Measurements from ENCODE around the gene ADD2.
"Not testable (repeated sequence)": the region's sequence is repeated elsewhere in the genome, so short reads cannot be mapped to it uniquely, and the experiment has no call there.

The ADD2 gene

GRCh38 chr2:70674636-70675430 lies 93.2 kb downstream of the ADD2 start:
- DNase-seq (ENCODE audit: low read depth in 2 of 2) = no peak

GRCh38 chr2:70673041-70673647 lies 94.9 kb downstream of the ADD2 start:
- no peak for DNase-seq (ENCODE audit: low read depth in 2 of 2)

GRCh38 chr2:70671092-70671675 lies 96.8 kb downstream of the ADD2 start:
- no peak for DNase-seq (ENCODE audit: low read depth in 2 of 2)

- no peak for DNase-seq (ENCODE audit: low read depth in 2 of 2)
Measured at GRCh38 chr2:70670626-70671025, 97.4 kb downstream of the ADD2 start.

GRCh38 chr2:70670202-70670601 lies 97.8 kb downstream of the ADD2 start:
- no peak for DNase-seq (ENCODE audit: low read depth in 2 of 2)

- DNase-seq (ENCODE audit: low read depth in 2 of 2) = no peak
Measured at GRCh38 chr2:70668911-70669310, 99.1 kb downstream of the ADD2 start.

GRCh38 chr2:70668432-70668831 lies 99.6 kb downstream of the ADD2 start:
- DNase-seq (ENCODE audit: low read depth in 2 of 2) = no peak

GRCh38 chr2:70664525-70664924 lies 103.5 kb downstream of the ADD2 start:
- DNase-seq (ENCODE audit: low read depth in 2 of 2) = no peak

GRCh38 chr2:70663411-70663810 lies 104.6 kb downstream of the ADD2 start:
- DNase-seq (ENCODE audit: low read depth in 2 of 2) = no peak

GRCh38 chr2:70659551-70659950 lies 108.4 kb downstream of the ADD2 start:
- no peak for DNase-seq (ENCODE audit: low read depth in 2 of 2)

- DNase-seq (ENCODE audit: low read depth in 2 of 2) = no peak
Measured at GRCh38 chr2:70658476-70658875, 109.5 kb downstream of the ADD2 start.

GRCh38 chr2:70657246-70657645 lies 110.8 kb downstream of the ADD2 start:
- no peak for DNase-seq (ENCODE audit: low read depth in 2 of 2)

GRCh38 chr2:70656421-70657010 lies 111.5 kb downstream of the ADD2 start:
- DNase-seq (ENCODE audit: low read depth in 2 of 2) = peak; percentile 3 to 21

- DNase-seq (ENCODE audit: low read depth in 2 of 2) = no peak
Measured at GRCh38 chr2:70655786-70656185, 112.2 kb downstream of the ADD2 start.

GRCh38 chr2:70655211-70655610 lies 112.8 kb downstream of the ADD2 start:
- DNase-seq (ENCODE audit: low read depth in 2 of 2) = not testable (repeated sequence)

GRCh38 chr2:70651727-70652126 lies 116.3 kb downstream of the ADD2 start:
- DNase-seq (ENCODE audit: low read depth in 2 of 2) = no peak

GRCh38 chr2:70651014-70651413 lies 117.0 kb downstream of the ADD2 start:
- no peak for DNase-seq (ENCODE audit: low read depth in 2 of 2)

GRCh38 chr2:70648961-70649360 lies 119.0 kb downstream of the ADD2 start:
- DNase-seq (ENCODE audit: low read depth in 2 of 2) = no peak

GRCh38 chr2:70647873-70648481 lies 120.0 kb downstream of the ADD2 start:
- DNase-seq (ENCODE audit: low read depth in 2 of 2) = peak; percentile 54 to 68

GRCh38 chr2:70646420-70646818 lies 121.6 kb downstream of the ADD2 start:
- DNase-seq (ENCODE audit: low read depth in 2 of 2) = no peak

- DNase-seq (ENCODE audit: low read depth in 2 of 2) = no peak
Measured at GRCh38 chr2:70645733-70646419, 122.1 kb downstream of the ADD2 start.

- DNase-seq (ENCODE audit: low read depth in 2 of 2) = no peak
Measured at GRCh38 chr2:70643715-70644114, 124.3 kb downstream of the ADD2 start.

All from stimulated activated CD8-positive, alpha-beta memory T cell treated with anti-CD3 and anti-CD28 coated beads, Interleukin-2, amount 100 ng/mL, for 48 hours (primary cell).